NCI-H82 treated with DMSO at 0.1 percent for 48 hours (cell line): Measurements from ENCODE around the gene CEP83.
"Not testable (repeated sequence)": the region's sequence is repeated elsewhere in the genome, so short reads cannot be mapped to it uniquely, and the experiment has no call there.

Experiments
- DNase-seq: peaks from one replicate; lab custom pipeline; 2025; ENCODE audit not compliant: unreplicated experiment; lab: John Stamatoyannopoulos, UW

Gene CEP83

GRCh38 chr12:94459728-94460615 is at the start of gene CEP83:
TSS of gene CEP83 (minus strand) at chr12:94459867. CDS start at chr12:94412490, 47,377 bp downstream.
- peak; percentile 60 for DNase-seq

- no peak for DNase-seq
Measured at GRCh38 chr12:94509317-94509716, 49.6 kb upstream of the CEP83 start.

GRCh38 chr12:94507455-94507854 is 47.8 kb upstream of the CEP83 start:
- no peak for DNase-seq

- DNase-seq, result no peak
Measured at GRCh38 chr12:94504386-94504785, 44.7 kb upstream of the CEP83 start.

- no peak for DNase-seq
Measured at GRCh38 chr12:94503619-94504018, 44.0 kb upstream of the CEP83 start.

GRCh38 chr12:94500831-94501567 is 41.3 kb upstream of the CEP83 start:
- DNase-seq, result no peak

- DNase-seq, result no peak
Measured at GRCh38 chr12:94498698-94499097, 39.0 kb upstream of the CEP83 start.

GRCh38 chr12:94498073-94498472 is 38.4 kb upstream of the CEP83 start:
- no peak for DNase-seq

- no peak for DNase-seq
Measured at GRCh38 chr12:94495445-94496115, 35.9 kb upstream of the CEP83 start.

- DNase-seq, result no peak
Measured at GRCh38 chr12:94491489-94491888, 31.8 kb upstream of the CEP83 start.

- no peak for DNase-seq
Measured at GRCh38 chr12:94488463-94488862, 28.8 kb upstream of the CEP83 start.

- DNase-seq, result no peak
Measured at GRCh38 chr12:94481734-94482133, 22.1 kb upstream of the CEP83 start.

- DNase-seq, result no peak
Measured at GRCh38 chr12:94469522-94469921, 9.9 kb upstream of the CEP83 start.

GRCh38 chr12:94460616-94460959 is 921 bp upstream of the CEP83 start:
- no peak for DNase-seq

- DNase-seq, result peak; percentile 25
Measured at GRCh38 chr12:94458877-94459727, 565 bp downstream of the CEP83 start.

GRCh38 chr12:94457311-94457710 is 2.4 kb downstream of the CEP83 start:
- DNase-seq, result no peak

- not testable (repeated sequence) for DNase-seq
Measured at GRCh38 chr12:94454318-94454717, 5.3 kb downstream of the CEP83 start.

GRCh38 chr12:94445662-94446061 is 14.0 kb downstream of the CEP83 start:
- no peak for DNase-seq

GRCh38 chr12:94437303-94437702 is 22.4 kb downstream of the CEP83 start:
- DNase-seq, result no peak

GRCh38 chr12:94435511-94435927 is 24.1 kb downstream of the CEP83 start:
- no peak for DNase-seq

- no peak for DNase-seq
Measured at GRCh38 chr12:94434171-94434570, 25.5 kb downstream of the CEP83 start.
